ENCODE data around the gene HIVEP3. TPM values are rescaled to one million over a fixed set of nuclear protein-coding genes. Genes with fewer than 3 reads are reported as not detected.

The HIVEP3 gene
- total and polyA plus RNA-seq, 2 of the 13 experiments (the other 11 are each of a cell fraction or from before 2014, with no cell fraction given): 0.05 TPM; not detected in 1

DNA sequence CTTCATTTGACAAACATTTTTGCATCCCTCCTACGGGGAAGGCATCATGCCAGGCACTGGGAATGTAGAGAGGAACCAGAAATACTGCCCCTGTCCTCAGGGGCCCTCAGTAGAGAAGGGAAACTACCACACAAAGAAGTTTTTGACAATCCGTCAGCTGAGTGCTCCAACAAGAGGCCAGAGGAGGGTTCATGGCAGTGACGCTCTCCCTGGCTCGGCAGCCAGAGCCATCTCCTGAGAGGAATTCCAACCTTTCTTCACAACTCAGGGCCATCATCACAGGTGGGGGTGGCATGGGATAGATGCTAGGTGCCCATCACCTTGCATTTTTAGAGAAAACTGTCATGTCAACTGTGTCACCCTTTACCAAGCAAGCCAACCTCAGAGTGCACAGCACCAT lies 154.1 kb downstream of the HIVEP3 start:
- no peak overlapping the region for H2AFZ ChIP-seq (ENCODE audit: low read length)
- no peak overlapping the region for H3K27ac ChIP-seq (ENCODE audit: extremely low read length, insufficient read depth, low read length)
- no peak overlapping the region for H3K4me2 ChIP-seq (ENCODE audit: low read depth, low read length)
- 0% methylated on average over 1 of the region's 4 CpGs for WGBS (ENCODE audit: low lambda C conversion rate)
- H3K4me1 ChIP-seq (ENCODE audit: insufficient read depth, low read length): no peaks in the 10 kb centered on the region
- no peak for ATAC-seq
- POLR2A ChIA-PET: no interaction called here
- in situ Hi-C loops (cut with HindIII; ENCODE audit: extremely low pct_ligation_motif_present, low pct_unique_long_range_greater_than_20kb) (no loop called here), intact Hi-C loops (cut with micrococcal nuclease; ENCODE audit: unreplicated experiment) (no loop called here)
- H4K20me1 ChIP-seq (ENCODE audit: insufficient read depth, low read length): no peaks in the 10 kb centered on the region
- no peak for DNase-seq (ENCODE audit: low spot score)
- no peaks in the 10 kb centered on the region for H3K9me3 ChIP-seq (ENCODE audit: low read length)
- no TSS peak for BruUV-seq (replicated peaks)
- H3K9ac ChIP-seq (ENCODE audit: insufficient read depth, low read depth, low read length): no peak overlapping the region
- no peaks in the 10 kb centered on the region for H3K79me2 ChIP-seq (ENCODE audit: insufficient read depth, low read length)
- H3K4me3 ChIP-seq (replicated peaks in 1 of 3; ENCODE audit: insufficient read depth in 1 of 3, low read depth in 2 of 3, low read length in 3 of 3): no peak overlapping the region
- FAIRE-seq: no peak
- peaks cover 1 to 10% of the 10 kb centered on the region in 2 experiments; a peak in 2 of 5 replicates for H3K27me3 ChIP-seq (ENCODE audit: control insufficient read depth in 1 of 2, insufficient read depth in 2 of 2, low read length in 2 of 2)
- no peak for TF ChIP-seq RARG (CRISPR knock-in tag; IDR thresholded peaks at IDR 0.05; ENCODE audit: low read depth)
- TF ChIP-seq ZNF781 (CRISPR knock-in tag; IDR thresholded peaks at IDR 0.05; ENCODE audit: borderline replicate concordance, not compliant biosample characterization): no peak
- no peak for TF ChIP-seq SPEN (CRISPR knock-in tag; IDR thresholded peaks at IDR 0.05; ENCODE audit: low read depth)
- TF ChIP-seq ZBTB26 (CRISPR knock-in tag; IDR thresholded peaks at IDR 0.05; ENCODE audit: borderline replicate concordance): no peak
- TF ChIP-seq GATA4 (IDR thresholded peaks at IDR 0.05; ENCODE audit: borderline replicate concordance, low read depth): no peak
- TF ChIP-seq E2F1 (CRISPR knock-in tag; IDR thresholded peaks at IDR 0.05): no peak
- TF ChIP-seq BORCS8-MEF2B (CRISPR knock-in tag; IDR thresholded peaks at IDR 0.05): no peak
- TF ChIP-seq, protein P1, sequence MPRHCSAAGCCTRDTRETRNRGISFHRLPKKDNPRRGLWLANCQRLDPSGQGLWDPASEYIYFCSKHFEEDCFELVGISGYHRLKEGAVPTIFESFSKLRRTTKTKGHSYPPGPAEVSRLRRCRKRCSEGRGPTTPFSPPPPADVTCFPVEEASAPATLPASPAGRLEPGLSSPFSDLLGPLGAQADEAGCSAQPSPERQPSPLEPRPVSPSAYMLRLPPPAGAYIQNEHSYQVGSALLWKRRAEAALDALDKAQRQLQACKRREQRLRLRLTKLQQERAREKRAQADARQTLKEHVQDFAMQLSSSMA (CRISPR knock-in tag; IDR thresholded peaks at IDR 0.05): no peak
- no peak for TF ChIP-seq SKI (IDR thresholded peaks at IDR 0.05; ENCODE audit: partially characterized antibody)
- no peak for TF ChIP-seq SNAPC2 (CRISPR knock-in tag; IDR thresholded peaks at IDR 0.05)
- no peak for TF ChIP-seq SATB2 (CRISPR knock-in tag; IDR thresholded peaks at IDR 0.05)
- TF ChIP-seq ZBTB44 (CRISPR knock-in tag; IDR thresholded peaks at IDR 0.05): no peak
- TF ChIP-seq ZNF253 (CRISPR knock-in tag; IDR thresholded peaks at IDR 0.05; ENCODE audit: borderline replicate concordance): no peak
- no peak for TF ChIP-seq ZNF496 (CRISPR knock-in tag; IDR thresholded peaks at IDR 0.05; ENCODE audit: insufficient replicate concordance)
- TF ChIP-seq CEBPB (IDR thresholded peaks at IDR 0.05; ENCODE audit: borderline replicate concordance, low read depth, low read length): no peak
- TF ChIP-seq ZBTB3 (CRISPR knock-in tag; IDR thresholded peaks at IDR 0.05; ENCODE audit: borderline replicate concordance, low read depth): no peak
- no peak for TF ChIP-seq ZNF441 (CRISPR knock-in tag; IDR thresholded peaks at IDR 0.05; ENCODE audit: borderline replicate concordance)
- CTCF ChIA-PET (ENCODE audit: low intra/inter-chr PET ratio, low total read pairs): no interaction called here
- no peaks in the 10 kb centered on the region for H3K36me3 ChIP-seq (replicated peaks in 1 of 2; ENCODE audit: control insufficient read depth in 1 of 2, insufficient read depth in 2 of 2, low read length in 2 of 2)

All from HepG2 (cell line).